Measurements from ENCODE around the gene ZDHHC1.

GRCh38 chr16:67438824-67439393 is 22.6 kb upstream of the ZDHHC1 start:
- TF ChIP-seq, protein P1, sequence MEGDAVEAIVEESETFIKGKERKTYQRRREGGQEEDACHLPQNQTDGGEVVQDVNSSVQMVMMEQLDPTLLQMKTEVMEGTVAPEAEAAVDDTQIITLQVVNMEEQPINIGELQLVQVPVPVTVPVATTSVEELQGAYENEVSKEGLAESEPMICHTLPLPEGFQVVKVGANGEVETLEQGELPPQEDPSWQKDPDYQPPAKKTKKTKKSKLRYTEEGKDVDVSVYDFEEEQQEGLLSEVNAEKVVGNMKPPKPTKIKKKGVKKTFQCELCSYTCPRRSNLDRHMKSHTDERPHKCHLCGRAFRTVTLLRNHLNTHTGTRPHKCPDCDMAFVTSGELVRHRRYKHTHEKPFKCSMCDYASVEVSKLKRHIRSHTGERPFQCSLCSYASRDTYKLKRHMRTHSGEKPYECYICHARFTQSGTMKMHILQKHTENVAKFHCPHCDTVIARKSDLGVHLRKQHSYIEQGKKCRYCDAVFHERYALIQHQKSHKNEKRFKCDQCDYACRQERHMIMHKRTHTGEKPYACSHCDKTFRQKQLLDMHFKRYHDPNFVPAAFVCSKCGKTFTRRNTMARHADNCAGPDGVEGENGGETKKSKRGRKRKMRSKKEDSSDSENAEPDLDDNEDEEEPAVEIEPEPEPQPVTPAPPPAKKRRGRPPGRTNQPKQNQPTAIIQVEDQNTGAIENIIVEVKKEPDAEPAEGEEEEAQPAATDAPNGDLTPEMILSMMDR (IDR thresholded peaks at IDR 0.05; ENCODE audit: low read depth, low read length, missing input control) = no peak
- TF ChIP-seq GABPA (IDR thresholded peaks at IDR 0.05 in 1 of 2, conservative IDR thresholded peaks at IDR 0.05 in 1 of 2) (no peak), ATF3 (IDR thresholded peaks at IDR 0.05) (no peak), REST (IDR thresholded peaks at IDR 0.05) (no peak)
